Osteocyte (in vitro differentiated cells): ENCODE data around the gene ZDHHC6. TPM values are rescaled to one million over a fixed set of nuclear protein-coding genes. Genes with fewer than 3 reads are reported as not detected.
A peak's percentile ranks its signal among the peaks of the same experiment; 100 is the strongest.

Experiments used
- DNase-seq: peaks from one replicate; pipeline ENCODE4 v3.0.0; 2021; ENCODE audit warnings: mixed read lengths; ENCODE audit not compliant: unreplicated experiment; ENCODE audit errors: extremely low spot score
- H3K27ac Mint-ChIP-seq: one replicate; pipeline ENCODE4 v1.8.0; 2021; ENCODE audit warnings: mild to moderate bottlenecking, mixed read lengths; ENCODE audit not compliant: unreplicated experiment
- H3K27me3 Mint-ChIP-seq: one replicate; pipeline ENCODE4 v1.8.0; 2021; ENCODE audit warnings: mixed read lengths; ENCODE audit not compliant: unreplicated experiment
- H3K36me3 Mint-ChIP-seq: one replicate; pipeline ENCODE4 v1.8.0; 2021; ENCODE audit warnings: mixed read lengths; ENCODE audit not compliant: unreplicated experiment
- H3K4me1 Mint-ChIP-seq: one replicate; pipeline ENCODE4 v1.8.0; 2021; ENCODE audit warnings: mixed read lengths; ENCODE audit not compliant: unreplicated experiment
- H3K4me3 Mint-ChIP-seq: one replicate; pipeline ENCODE4 v1.8.0; 2021; ENCODE audit warnings: mild to moderate bottlenecking, moderate library complexity, mixed read lengths; ENCODE audit not compliant: unreplicated experiment
- H3K9me3 Mint-ChIP-seq: one replicate; pipeline ENCODE4 v1.8.0; 2021; ENCODE audit warnings: mixed read lengths; ENCODE audit not compliant: unreplicated experiment
- CTCF ChIP-seq: fragments of 200-600 bp; sonication (generic); IDR thresholded peaks from 2 replicates; pipeline ENCODE4 v1.5.0; 2021; ENCODE audit warnings: antibody characterized with exemption, mild to moderate bottlenecking, moderate library complexity
- total RNA-seq: library from RNA; stranded (reverse); gene quantifications from 2 replicates; pipeline ENCODE4 v1.2.1, GENCODE V29; 2021

The ZDHHC6 gene
- total RNA-seq, 1 donor from 2014 or later, result 28.5 TPM

DNA sequence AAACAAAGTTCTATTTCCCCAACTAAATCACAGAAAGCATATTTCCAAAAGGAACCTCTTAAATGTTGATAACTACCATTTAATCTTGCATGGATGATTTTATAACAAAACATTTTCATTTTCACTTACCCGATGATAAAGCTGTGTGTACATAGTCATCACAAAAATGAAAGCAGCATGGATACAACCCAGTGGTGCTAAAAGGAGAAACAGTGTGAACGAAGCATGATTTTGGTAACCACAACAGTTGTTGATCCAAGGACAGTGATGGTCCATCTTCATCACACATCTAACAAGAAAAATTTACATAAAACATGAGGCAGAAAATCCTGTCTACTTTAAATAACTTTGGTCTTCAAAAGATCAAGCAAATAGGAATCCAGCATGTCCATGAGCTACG lies 4.7 kb downstream of the ZDHHC6 start:
- peaks cover 14% of the 10 kb centered on the region for H3K4me1 Mint-ChIP-seq
- H3K9me3 Mint-ChIP-seq, result no peaks in the 10 kb centered on the region
- DNase-seq, result no peak
- no peaks in the 10 kb centered on the region for H3K27me3 Mint-ChIP-seq
- H3K36me3 Mint-ChIP-seq, result peaks cover 15% of the 10 kb centered on the region
- no peak for TF ChIP-seq CTCF
- H3K27ac Mint-ChIP-seq, result no peak overlapping the region
- H3K4me3 Mint-ChIP-seq, result no peak overlapping the region

DNA sequence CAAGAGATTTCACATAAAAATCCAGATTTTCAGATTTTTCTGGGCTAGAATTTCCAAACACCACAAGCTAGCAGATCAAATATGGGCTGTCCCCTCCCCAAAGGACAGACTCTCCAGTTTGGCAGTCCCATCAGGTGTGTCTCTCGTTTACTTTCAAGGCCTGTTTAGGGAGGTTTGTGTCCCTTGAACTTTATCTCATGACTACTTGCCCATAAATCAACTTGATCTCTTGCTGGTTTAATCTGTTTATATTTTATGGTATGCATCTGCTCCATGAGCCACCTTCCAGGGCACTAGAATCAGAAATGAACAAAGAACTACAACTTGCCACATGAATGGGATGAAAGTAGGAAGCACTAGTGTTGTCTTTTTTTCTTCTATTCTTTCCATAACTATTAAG lies 5.2 kb downstream of the ZDHHC6 start:
- H3K4me3 Mint-ChIP-seq, result no peak overlapping the region

GRCh38 chr10:112438356-112438755 lies 8.4 kb downstream of the ZDHHC6 start:
- DNase-seq, result no peak
- Mint-ChIP-seq H3K4me1 (no peaks in the 10 kb centered on the region), H3K4me3 (no peak overlapping the region), H3K36me3 (peaks cover 20% of the 10 kb centered on the region), H3K9me3 (no peaks in the 10 kb centered on the region), H3K27me3 (no peaks in the 10 kb centered on the region), H3K27ac (no peak overlapping the region)
- TF ChIP-seq CTCF, result no peak

More for the DNA sequence above, 5.2 kb downstream of the ZDHHC6 start:
- H3K4me1 Mint-ChIP-seq, result peaks cover 11% of the 10 kb centered on the region
- DNase-seq, result no peak
- TF ChIP-seq CTCF, result no peak
- H3K36me3 Mint-ChIP-seq, result peaks cover 15% of the 10 kb centered on the region
- H3K27ac Mint-ChIP-seq, result no peak overlapping the region
- no peaks in the 10 kb centered on the region for H3K9me3 Mint-ChIP-seq
- H3K27me3 Mint-ChIP-seq, result no peaks in the 10 kb centered on the region

GRCh38 chr10:112434988-112435619 lies 11.6 kb downstream of the ZDHHC6 start:
- no peak overlapping the region for H3K4me3 Mint-ChIP-seq
- peak; percentile 57 for TF ChIP-seq CTCF
- DNase-seq, result no peak
- H3K9me3 Mint-ChIP-seq, result no peaks in the 10 kb centered on the region
- H3K27me3 Mint-ChIP-seq, result no peaks in the 10 kb centered on the region
- H3K4me1 Mint-ChIP-seq, result no peaks in the 10 kb centered on the region
- peaks cover 19% of the 10 kb centered on the region for H3K36me3 Mint-ChIP-seq
- H3K27ac Mint-ChIP-seq, result no peak overlapping the region

- Mint-ChIP-seq H3K27me3 (no peaks in the 10 kb centered on the region), H3K4me3 (no peak overlapping the region), H3K27ac (no peak overlapping the region), H3K4me1 (no peaks in the 10 kb centered on the region), H3K36me3 (peaks cover 24% of the 10 kb centered on the region), H3K9me3 (no peaks in the 10 kb centered on the region)
- no peak for TF ChIP-seq CTCF
- no peak for DNase-seq
These were observed 13.6 kb downstream of the ZDHHC6 start for GRCh38 chr10:112433136-112433535.
